Neural cell (in vitro differentiated cells): ENCODE data around the gene NCKAP5.

Source experiments
- EZH2 ChIP-seq: fragments of 200-600, 300-800 bp; shearing (Covaris generic), sonication (generic); IDR thresholded peaks from 2 replicates; pipeline ENCODE4 v1.6.1; 2014; ENCODE audit warnings: antibody characterized with exemption, low read length, borderline replicate concordance, mild to moderate bottlenecking; ENCODE audit not compliant: insufficient read depth, poor library complexity, severe bottlenecking
- MXI1 ChIP-seq: fragments of 450-650 bp; conservative IDR thresholded peaks from 2 replicates; pipeline ENCODE4 v1.6.1; 2014; ENCODE audit warnings: antibody characterized with exemption, mild to moderate bottlenecking; ENCODE audit not compliant: poor library complexity, severe bottlenecking
- SMC3 ChIP-seq: fragments of 450-650 bp; conservative IDR thresholded peaks from 2 replicates; pipeline ENCODE4 v1.6.1; 2014; ENCODE audit warnings: antibody characterized with exemption, mild to moderate bottlenecking, moderate library complexity; ENCODE audit not compliant: poor library complexity
- TF ChIP-seq, protein P1 (sequence below): fragments of 450-650 bp; IDR thresholded peaks from 2 replicates; pipeline ENCODE4 v1.5.1; 2014; ENCODE audit warnings: antibody characterized with exemption, mild to moderate bottlenecking, moderate library complexity; ENCODE audit not compliant: poor library complexity, severe bottlenecking

DNA sequence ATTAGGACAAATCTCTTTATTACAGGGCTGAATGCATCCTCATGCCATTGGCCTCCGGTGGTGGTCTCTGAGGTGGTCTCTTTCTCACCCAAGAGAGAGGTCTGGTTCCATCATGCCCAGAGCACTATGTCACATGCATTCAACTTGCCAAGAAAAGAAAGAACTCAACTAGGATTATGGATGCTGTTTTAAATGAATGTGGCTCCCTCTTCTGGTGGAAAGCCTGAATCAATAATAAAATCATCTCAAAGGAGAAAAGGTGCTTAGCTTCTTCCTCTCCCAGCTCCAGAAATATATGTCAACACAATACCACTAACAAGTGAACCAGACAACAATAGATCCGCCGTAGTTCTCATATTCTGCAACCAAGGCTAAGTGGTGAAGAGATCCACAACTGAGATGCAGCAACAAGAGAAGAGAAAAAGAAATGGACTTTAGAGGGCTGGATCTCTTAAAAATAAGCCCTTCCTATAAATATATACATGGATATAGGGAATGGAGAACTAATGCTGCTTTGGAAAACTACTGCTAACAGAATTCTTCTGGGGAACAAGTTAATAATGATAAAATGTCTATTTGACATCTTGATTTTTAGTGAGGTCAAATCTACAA is 396.8 kb downstream of the NCKAP5 start:
- TF ChIP-seq SMC3 (peak; percentile 97), MXI1 (no peak), EZH2 (no peak)
- TF ChIP-seq, protein P1, sequence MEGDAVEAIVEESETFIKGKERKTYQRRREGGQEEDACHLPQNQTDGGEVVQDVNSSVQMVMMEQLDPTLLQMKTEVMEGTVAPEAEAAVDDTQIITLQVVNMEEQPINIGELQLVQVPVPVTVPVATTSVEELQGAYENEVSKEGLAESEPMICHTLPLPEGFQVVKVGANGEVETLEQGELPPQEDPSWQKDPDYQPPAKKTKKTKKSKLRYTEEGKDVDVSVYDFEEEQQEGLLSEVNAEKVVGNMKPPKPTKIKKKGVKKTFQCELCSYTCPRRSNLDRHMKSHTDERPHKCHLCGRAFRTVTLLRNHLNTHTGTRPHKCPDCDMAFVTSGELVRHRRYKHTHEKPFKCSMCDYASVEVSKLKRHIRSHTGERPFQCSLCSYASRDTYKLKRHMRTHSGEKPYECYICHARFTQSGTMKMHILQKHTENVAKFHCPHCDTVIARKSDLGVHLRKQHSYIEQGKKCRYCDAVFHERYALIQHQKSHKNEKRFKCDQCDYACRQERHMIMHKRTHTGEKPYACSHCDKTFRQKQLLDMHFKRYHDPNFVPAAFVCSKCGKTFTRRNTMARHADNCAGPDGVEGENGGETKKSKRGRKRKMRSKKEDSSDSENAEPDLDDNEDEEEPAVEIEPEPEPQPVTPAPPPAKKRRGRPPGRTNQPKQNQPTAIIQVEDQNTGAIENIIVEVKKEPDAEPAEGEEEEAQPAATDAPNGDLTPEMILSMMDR = peak; percentile 88
